ENCODE results near the gene PNPLA1. TPM values are rescaled to one million over a fixed set of nuclear protein-coding genes. Genes with fewer than 3 reads are reported as not detected.

Gene PNPLA1
- total RNA-seq, result 1.1 TPM

GRCh38 chr6:36269834-36270705 is at the start of gene PNPLA1:
PNPLA1 (plus strand) TSS chr6:36270060; CDS start chr6:36270460, 400 bp downstream.

GRCh38 chr6:36336779-36337241 is 67.0 kb downstream of the PNPLA1 start, which contains the start of gene BNIP5:
BNIP5 (minus strand) TSS chr6:36336888; CDS start chr6:36330690, 6,198 bp downstream.

Other genes with a start within 250 kb of the PNPLA1 start
- 0.29 TPM for gene SLC26A8, start 245.4 kb upstream of the PNPLA1 start, total RNA-seq
- 61.2 TPM for gene MAPK14, start 242.3 kb upstream of the PNPLA1 start, total RNA-seq
- 14.3 TPM for gene MAPK13, start 139.5 kb upstream of the PNPLA1 start, total RNA-seq
- 27.7 TPM for gene BRPF3, start 73.3 kb upstream of the PNPLA1 start, total RNA-seq
- gene BNIP5, start 66.8 kb downstream of the PNPLA1 start, total RNA-seq, result 0.58 TPM
- 0.29 TPM for gene ETV7, start 117.6 kb downstream of the PNPLA1 start, total RNA-seq
- not detected for gene PXT1, start 172.8 kb downstream of the PNPLA1 start, total RNA-seq
- gene KCTD20, start 172.9 kb downstream of the PNPLA1 start, total RNA-seq, result 51.4 TPM

Data from metanephros (tissue), 1 donor.